ELF-1 (cell line): ENCODE measurements around the gene LTBP1.
A peak's percentile ranks its signal among the peaks of the same experiment; 100 is the strongest.
"Not testable (repeated sequence)": the region's sequence is repeated elsewhere in the genome, so short reads cannot be mapped to it uniquely, and the experiment has no call there.

ENCODE experiments used
- DNase-seq: peaks from one replicate; pipeline ENCODE4 v3.0.0-alpha.2; 2016; ENCODE audit warnings: low read depth, low spot score

Gene LTBP1

DNA sequence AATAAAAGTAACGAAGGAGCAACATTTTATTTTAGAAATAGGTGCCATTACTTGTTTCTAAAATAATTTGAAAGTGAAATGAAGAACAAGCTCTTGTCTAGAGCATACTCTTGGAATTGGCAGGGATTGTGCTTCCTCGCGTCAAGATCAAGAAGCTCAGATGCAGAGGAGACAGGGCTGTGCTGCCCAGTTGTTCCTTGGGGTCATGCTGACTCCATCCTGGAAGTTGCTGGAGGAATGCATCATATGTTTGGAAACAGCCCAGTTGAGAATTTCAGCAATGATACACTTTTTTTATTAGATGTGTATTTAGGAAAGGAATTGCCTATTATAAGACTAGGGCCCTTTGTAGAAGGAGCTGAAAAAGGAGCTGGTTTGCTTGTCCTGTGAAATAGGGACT lies 17.2 kb downstream of the LTBP1 start:
- DNase-seq = no peak

- DNase-seq = no peak
Measured at GRCh38 chr2:32965523-32966171, 18.9 kb downstream of the LTBP1 start.

DNA sequence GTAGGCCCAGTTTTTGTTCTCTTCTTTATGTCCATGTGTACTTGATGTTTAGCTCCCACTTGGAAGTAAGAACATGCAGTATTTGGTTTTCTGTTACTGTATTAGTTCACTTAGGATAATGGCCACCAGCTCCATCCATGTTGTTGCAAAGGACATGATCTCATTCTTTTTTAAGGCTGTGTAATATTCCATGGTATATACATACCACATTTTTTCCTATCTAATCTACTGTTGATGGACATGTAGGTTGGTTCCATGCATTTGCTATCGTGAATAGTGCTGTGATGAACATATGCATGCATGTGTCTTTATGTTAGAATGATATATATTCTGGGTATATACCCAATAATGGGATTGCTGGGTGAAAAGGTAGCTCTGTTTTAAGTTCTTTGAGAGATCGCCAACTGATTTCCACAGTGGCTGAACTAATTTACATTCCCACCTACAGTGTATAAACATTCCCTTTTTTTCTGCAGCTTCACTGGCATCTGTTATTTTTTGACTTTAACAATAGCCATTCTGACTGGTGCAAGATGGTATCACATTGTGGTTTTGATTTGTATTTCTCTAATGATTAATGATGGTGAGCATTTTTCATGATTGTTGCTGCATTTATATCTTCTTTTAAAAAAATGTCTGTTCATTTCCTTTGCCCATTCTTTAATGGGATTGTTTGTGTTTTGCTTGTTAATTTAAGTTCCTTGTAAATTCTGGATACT lies 22.9 kb downstream of the LTBP1 start:
- DNase-seq = no peak

- not testable (repeated sequence) for DNase-seq
Measured at GRCh38 chr2:32973772-32974171, 27.0 kb downstream of the LTBP1 start.

- no peak for DNase-seq
Measured at GRCh38 chr2:32976409-32977063, 29.8 kb downstream of the LTBP1 start.

- peak; percentile 11 for DNase-seq
Measured at GRCh38 chr2:32977228-32977758, 30.5 kb downstream of the LTBP1 start.

DNA sequence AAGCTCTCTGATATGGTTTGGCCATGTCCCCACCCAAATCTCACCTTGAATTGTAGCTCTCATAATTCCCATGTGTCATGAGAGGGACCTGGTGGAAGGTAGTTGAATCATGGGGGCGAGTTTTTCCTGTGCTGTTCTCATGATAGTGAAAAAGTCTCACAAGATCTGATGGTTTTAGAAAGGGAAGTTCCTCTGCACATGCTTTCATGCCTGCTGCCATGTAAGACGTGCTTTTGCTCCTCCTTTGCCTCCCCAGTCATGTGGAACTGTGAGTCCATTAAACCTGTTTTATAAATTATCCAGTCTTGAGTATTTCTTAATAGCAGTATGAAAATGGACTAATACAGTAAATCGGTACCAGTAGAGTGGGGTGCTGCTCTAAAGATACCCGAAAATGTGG lies 34.9 kb downstream of the LTBP1 start:
- DNase-seq = no peak

GRCh38 chr2:32983193-32983924 lies 36.6 kb downstream of the LTBP1 start:
- not testable (repeated sequence) for DNase-seq

DNA sequence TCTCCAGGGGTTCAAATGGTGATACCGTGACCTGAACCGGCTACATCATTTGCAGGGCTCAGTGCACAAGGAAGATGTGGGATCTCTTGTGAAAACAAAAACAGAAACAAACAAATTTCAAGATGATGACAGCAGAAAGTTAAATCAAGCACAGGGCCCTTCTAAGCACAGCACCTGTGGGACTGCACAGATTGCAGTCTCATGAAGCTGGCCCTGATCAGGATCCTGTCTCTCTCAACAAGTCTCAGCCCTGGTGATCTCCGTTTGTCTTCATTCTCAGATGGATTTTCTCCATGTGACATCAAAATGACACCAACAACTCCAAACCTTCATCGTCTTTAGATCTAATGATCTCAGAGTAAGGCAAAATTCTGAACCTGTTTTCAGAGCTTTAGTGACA lies 39.7 kb downstream of the LTBP1 start:
- no peak for DNase-seq

DNA sequence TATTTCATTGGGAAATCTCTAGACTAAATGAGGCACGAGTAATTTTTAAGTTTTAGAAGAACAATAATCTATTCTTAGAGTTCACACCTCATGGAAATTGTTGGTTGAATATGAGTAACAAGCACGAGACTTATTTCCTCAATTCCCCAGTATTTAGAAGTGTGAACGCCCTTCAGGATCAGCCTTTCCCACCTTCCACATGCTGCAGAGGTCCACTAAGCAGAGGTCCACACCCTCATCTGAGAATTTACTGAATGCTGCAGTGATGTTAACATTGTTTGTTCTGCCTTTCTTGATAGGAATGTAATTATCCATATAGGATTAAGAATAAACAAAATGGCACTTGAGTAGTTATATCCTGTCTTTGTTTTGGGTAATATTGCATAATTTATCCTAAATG lies 41.8 kb downstream of the LTBP1 start:
- no peak for DNase-seq

GRCh38 chr2:32990556-32990955 lies 43.8 kb downstream of the LTBP1 start:
- no peak for DNase-seq

DNA sequence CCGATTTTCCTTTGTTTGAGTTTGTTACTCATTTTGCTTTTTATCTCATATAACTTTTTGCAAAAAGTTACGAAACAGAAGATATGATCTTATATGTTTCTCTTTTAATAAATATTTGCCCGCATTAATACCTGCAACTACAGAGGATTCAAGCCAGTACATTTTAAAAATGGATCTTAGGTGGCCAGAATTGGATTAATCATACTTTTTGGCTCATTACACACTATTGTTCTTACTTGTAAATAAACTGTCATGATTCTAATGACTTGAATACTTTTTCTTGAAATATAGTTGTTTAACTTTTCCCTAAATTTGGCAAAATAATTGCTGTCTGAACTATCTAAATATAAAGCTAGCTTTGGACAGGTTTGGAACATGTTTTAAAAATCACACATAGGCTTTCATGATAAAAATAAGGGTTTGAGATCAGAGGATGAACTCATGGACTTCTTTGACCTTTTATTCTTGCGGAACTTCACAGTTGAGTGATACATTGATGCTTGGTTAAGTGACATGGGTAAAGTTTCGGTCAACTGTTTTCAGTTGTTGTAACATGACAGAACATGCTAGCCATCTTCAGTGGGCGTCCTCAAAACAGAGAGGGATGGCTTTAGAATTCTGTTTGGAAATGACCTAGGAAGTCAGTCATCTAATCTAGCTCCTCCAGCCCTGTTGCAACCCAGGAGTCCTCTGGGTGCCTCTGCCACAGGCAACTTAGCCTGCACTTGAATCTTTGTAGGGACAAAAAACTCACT lies 44.5 kb downstream of the LTBP1 start:
- no peak for DNase-seq

DNA sequence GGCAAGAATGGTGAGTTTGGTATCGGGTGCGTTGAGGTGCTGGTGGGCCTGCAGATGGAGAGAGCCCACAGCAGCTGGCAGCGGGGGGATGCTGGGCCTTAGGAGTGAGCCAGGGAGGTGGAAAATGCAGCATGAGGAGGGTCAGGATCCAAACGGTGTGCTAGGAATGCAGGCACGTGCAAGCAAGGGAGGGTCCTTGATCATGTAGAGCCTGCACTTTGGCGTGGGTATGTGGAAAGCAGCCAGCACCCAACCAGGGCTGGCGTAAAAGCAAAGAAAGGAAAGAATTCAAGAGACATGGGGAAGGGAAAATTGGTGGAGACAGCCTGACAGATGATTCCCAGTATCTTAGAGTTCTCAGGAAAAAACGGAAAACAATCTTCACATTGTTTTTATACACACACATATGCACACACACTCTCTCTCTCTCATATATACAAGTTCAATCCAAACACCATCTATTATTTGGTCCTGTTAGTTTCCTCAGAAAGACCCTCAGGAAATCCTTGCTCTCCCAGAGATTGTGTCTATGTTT lies 46.3 kb downstream of the LTBP1 start:
- no peak for DNase-seq

- no peak for DNase-seq
Measured at GRCh38 chr2:32997705-32998104, 51.0 kb downstream of the LTBP1 start.

DNA sequence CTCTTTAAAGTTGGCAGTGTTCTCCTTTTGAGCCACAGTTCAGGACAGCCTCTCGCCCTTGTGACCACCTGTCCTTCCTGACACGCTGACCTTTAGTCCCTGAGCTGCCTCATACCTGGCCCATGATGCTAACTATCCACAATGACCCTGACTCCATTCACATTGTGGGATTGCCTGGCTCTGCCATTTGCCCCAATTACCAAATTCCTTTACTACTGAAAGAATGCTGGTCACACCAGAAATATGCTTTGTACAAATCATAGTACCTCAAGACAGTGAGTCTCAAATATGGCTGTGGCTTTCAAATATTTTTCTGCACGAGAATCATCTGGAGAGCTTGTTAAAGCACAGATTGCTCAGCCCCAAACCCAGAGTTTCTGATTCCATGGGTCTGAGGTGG lies 54.2 kb downstream of the LTBP1 start:
- no peak for DNase-seq

- no peak for DNase-seq
Measured at GRCh38 chr2:33001823-33002222, 55.1 kb downstream of the LTBP1 start.

GRCh38 chr2:33002863-33003262 lies 56.1 kb downstream of the LTBP1 start:
- no peak for DNase-seq

DNA sequence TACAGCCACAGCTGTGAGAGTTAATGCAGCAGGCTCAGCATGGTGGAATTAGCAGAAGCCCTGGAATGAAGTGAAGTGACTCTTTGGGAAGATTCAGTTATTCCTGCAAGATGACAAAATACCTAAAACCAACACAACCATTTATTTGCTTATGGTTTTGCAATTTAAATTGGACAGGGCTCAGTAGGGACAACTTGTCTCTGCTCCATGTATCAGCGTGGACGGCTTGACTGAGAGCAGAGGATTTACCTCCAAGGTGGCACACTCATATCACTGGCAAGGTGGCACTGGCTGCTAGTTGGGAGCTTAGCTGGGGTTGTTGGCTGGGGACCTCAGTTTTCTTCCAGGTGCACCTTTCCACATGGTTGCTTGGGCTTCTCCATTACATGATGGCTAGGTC lies 58.3 kb downstream of the LTBP1 start:
- DNase-seq = no peak

- DNase-seq = no peak
Measured at GRCh38 chr2:33008716-33009115, 62.0 kb downstream of the LTBP1 start.

DNA sequence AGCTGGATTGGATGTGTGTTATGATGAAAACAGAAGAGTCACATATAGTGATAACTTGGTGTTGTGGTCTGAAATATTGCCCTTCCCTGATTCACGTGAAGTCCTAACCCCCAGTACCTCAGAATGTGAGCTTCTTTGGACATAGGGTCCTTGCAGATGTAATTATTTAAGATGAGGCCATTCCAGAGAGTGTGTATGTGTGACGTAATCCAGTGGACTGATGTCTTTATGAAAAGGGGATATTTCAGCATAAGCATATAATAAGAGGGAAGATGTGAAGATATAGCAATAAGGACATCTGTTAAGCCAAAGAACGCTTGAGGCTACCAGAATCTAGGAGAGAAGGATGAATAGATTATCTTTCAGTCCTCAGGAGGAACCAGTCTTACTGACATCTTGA lies 62.5 kb downstream of the LTBP1 start:
- no peak for DNase-seq

DNA sequence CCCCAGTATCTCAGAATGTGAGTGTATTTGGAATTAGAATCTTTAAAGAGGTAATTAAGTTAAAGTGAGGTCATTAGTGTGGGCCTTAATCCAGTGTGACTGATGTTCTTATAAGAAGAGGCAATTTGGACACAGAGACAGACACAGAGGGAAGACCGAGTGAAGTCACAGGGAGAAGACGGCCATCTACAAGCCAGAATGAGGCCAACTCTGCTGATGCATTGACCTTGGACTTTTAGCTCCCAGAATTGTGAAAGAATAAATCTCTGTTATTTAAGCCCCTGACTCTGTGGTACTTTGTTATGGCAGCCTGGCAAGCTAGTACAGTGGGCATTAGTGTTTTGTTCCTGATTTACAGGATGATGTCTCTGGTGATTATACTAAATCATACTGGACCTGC lies 64.6 kb downstream of the LTBP1 start:
- DNase-seq = no peak
